ENCODE measurements around the gene ACTA2. TPM values are rescaled to one million over a fixed set of nuclear protein-coding genes. Genes with fewer than 3 reads are reported as not detected.

The ACTA2 gene
- total RNA-seq, 1 experiment from 2014 or later: 2.4 TPM

DNA sequence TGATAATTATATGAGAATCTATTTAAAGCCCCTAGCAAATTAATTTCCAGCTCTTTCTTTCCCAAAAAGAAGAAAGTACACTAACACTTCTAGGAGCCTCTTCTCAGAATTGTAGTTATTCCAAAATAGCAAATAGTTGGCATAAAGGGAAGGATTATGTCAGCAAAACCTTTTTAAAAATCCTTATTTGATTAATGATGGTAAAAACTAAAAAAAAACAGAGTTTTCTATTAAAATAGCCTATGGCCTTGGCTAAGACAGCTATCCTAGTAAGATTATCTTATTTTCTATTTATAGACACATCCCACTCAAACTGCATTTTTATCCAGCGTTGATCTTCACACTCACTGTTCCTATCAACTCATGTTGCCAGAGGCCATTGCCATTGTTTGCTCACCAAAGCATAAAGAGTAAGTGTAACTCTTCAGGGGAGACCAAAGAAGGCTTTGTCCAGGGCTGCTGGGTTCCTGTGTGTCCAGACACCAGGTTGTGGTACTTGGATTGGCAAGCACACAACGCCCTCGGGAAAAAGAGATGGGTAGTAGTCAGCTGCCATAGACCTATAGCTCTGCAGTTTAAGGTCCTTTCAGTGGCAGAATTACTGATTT is 31.5 kb downstream of the ACTA2 start:
- no peak for TF ChIP-seq CTCF (conservative IDR thresholded peaks at IDR 0.05)
- no peak overlapping the region for H3K27ac Mint-ChIP-seq
- no peaks in the 10 kb centered on the region for H3K79me1 ChIP-seq (ENCODE audit: insufficient read depth, low read depth, low read length, poor library complexity, severe bottlenecking)

More for the DNA sequence above, 31.5 kb downstream of the ACTA2 start:
- no peaks in the 10 kb centered on the region for H3K27me3 Mint-ChIP-seq (ENCODE audit: low read depth)
- no CpG with 5 or more reads among the region's 3 CpGs for WGBS (ENCODE audit: extremely low coverage, insufficient read length, low lambda C conversion rate)
- no peak overlapping the region for H3K9ac ChIP-seq (ENCODE audit: extremely low read depth, insufficient read length, low read length)
- H2BK12ac ChIP-seq (ENCODE audit: insufficient read length, low read depth, low read length): no peak overlapping the region
- no peak overlapping the region for H3K4me3 Mint-ChIP-seq
- H3T11ph ChIP-seq (ENCODE audit: low read length): no peak overlapping the region
- H2BK20ac ChIP-seq (ENCODE audit: low read depth, low read length, poor library complexity, severe bottlenecking): no peak overlapping the region
- H3K36me3 Mint-ChIP-seq (ENCODE audit: insufficient read depth in 1 of 3, low read depth in 3 of 3): peaks cover 0 to 2% (median 0%) of the 10 kb centered on the region in 3 experiments; a peak in 1 of 7 replicates
- no peaks in the 10 kb centered on the region for H3K4me1 ChIP-seq (ENCODE audit: insufficient read depth, low read length)
- no peak overlapping the region for H2BK5ac ChIP-seq (ENCODE audit: insufficient read length, low read length)
- H3K4me1 Mint-ChIP-seq: no peaks in the 10 kb centered on the region
- no peaks in the 10 kb centered on the region for H3K23me2 ChIP-seq (ENCODE audit: insufficient read length, low read depth, low read length, poor library complexity, severe bottlenecking)
- no peaks in the 10 kb centered on the region for H4K20me1 ChIP-seq (ENCODE audit: control insufficient read depth, insufficient read depth, insufficient read length)
- no peak overlapping the region for H2AFZ ChIP-seq (ENCODE audit: low read length)
- H3K4ac ChIP-seq (ENCODE audit: low read depth, low read length): no peak overlapping the region
- no peak overlapping the region for H4K5ac ChIP-seq (ENCODE audit: insufficient read length, low read depth, low read length)
- H3K9me3 ChIP-seq (ENCODE audit: control insufficient read depth, low read depth, low read length): no peaks in the 10 kb centered on the region
- H3K4me2 ChIP-seq (ENCODE audit: insufficient read depth, insufficient read length, low read length): no peak overlapping the region
- H2AK5ac ChIP-seq (ENCODE audit: insufficient read length, low read length): no peak overlapping the region
- no peaks in the 10 kb centered on the region for H3K79me2 ChIP-seq (ENCODE audit: insufficient read depth, low read length)
- H3K27me3 ChIP-seq (ENCODE audit: insufficient read depth, low read length): no peaks in the 10 kb centered on the region
- no peak overlapping the region for H3K27ac ChIP-seq (ENCODE audit: insufficient read length, low read depth, low read length)
- H4K91ac ChIP-seq (ENCODE audit: insufficient read length, low read depth, low read length): no peak overlapping the region
- H3K9me3 Mint-ChIP-seq: no peaks in the 10 kb centered on the region
- no peak overlapping the region for H2BK120ac ChIP-seq (ENCODE audit: low read depth, low read length, poor library complexity, severe bottlenecking)
- no peak overlapping the region for H4K8ac ChIP-seq (replicated peaks; ENCODE audit: insufficient read length, low read depth, low read length)
- H3K56ac ChIP-seq (ENCODE audit: insufficient read length, low read depth, low read length): no peak overlapping the region
- no peak for DNase-seq
- no peak overlapping the region for H3K23ac ChIP-seq (ENCODE audit: insufficient read length, low read depth, low read length)
- no peak overlapping the region for H3K18ac ChIP-seq (ENCODE audit: insufficient read length, low read depth, low read length)
- H2BK15ac ChIP-seq (ENCODE audit: low read depth, low read length): no peak overlapping the region
- no peak overlapping the region for H3K14ac ChIP-seq (ENCODE audit: insufficient read depth, low read length)
